HG03135 (cell line): ENCODE measurements around the gene ASIP.
"Not testable (repeated sequence)": the region's sequence is repeated elsewhere in the genome, so short reads cannot be mapped to it uniquely, and the experiment has no call there.

ENCODE experiments used
- ATAC-seq: cut with Tn5 transposase; IDR thresholded peaks from one replicate; pipeline ENCODE4 v1.9.1; 2021; ENCODE audit warnings: mild to moderate bottlenecking, moderate library complexity; ENCODE audit not compliant: unreplicated experiment

ASIP gene

DNA sequence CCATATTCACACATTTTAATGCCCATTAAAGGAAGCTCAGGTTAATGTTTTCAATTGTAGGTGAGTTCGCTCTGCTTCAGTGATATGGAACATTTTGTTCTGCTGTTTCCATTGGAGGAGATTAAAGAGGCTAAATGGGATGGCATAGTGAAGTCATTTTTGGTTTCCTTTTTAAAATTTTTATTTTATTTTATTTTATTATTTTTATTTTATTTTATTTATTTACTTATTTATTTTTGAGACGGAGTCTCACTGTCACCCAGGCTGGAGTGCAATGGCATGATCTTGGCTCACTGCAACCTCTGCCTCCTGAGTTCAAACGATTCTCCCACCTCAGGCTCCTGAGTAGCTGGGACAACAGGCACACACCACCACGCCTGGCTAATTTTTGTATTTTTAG lies 792 bp downstream of the ASIP start:
- not testable (repeated sequence) for ATAC-seq

DNA sequence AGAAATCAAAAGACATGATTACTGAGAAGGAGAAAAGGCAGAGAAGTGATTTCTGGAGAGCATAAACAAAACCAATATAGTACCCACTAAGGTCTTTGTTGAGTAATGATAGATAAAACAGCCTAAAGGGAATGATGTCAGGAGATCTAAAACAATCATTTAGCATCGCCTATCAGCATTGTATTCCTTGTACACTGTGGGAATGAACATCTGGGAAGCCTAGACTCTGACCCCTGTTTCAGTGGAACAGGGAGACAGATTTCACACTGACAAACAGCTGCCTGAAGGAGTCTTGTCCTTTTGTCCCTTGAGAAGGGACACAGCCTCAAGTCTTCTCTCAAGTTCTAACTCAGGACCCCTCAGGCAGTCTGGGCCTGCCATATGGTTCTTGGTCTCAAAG lies 1.7 kb downstream of the ASIP start:
- no peak for ATAC-seq

- no peak for ATAC-seq
Measured at GRCh38 chr20:34243377-34243776, 2.2 kb downstream of the ASIP start.

GRCh38 chr20:34246126-34246626 lies 5.0 kb downstream of the ASIP start:
- no peak for ATAC-seq

DNA sequence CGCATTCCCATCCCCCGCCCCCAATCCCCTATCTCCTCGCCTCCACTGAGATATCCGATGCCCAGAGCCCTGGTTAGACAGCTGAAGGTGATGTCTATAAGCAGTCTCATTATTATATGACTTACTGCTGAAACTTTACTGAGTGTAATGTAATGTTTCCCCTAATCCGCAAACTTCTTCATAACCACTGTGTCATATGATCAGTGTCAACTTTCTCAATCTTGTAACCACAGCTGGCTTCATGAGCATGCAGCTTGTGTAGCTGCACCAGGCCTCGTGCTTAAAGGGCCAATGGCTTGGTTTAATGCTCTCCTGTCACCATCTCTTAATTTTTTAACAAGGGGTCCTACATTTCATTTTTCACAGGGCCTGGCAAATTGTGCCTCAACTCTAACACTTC lies 8.1 kb downstream of the ASIP start:
- ATAC-seq: no peak

DNA sequence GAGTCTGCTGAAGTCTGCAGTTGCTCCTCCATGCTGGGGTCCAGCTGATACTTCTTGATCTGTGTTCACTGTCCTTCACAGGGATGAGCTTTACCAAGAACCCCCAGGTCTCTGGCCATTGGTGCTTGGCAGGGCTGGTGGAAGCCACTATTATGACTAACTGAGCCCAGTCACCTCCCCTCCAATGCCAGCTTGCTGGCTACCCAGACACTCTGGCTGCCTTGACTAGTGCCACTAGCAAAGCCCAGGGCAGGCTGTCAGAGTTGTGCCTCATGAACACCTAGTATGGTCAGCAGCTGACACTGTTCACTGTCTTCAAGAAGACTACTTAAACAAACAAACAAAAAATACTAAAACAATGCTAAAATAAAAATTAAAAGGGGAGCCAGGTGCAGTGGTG lies 8.8 kb downstream of the ASIP start:
- no peak for ATAC-seq

DNA sequence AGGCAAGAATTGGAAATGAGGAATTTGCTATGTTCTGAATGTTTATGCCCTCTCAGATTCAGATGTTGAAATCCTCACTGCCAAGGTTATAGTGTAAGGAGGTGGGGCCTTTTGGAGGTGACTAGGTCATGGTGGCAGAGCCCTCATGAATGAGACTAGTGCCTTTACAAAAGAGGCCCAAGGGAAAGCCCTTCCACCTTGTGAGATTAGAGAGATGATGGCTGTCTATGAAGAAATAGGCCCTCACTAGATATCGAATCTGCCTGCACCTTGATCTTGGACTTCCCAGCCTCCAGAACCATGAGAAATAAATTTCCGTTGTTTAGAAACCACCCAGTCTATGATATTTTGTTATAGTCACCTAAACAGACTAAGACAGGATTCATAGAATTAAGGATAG lies 10.4 kb downstream of the ASIP start:
- ATAC-seq: no peak

- not testable (repeated sequence) for ATAC-seq
Measured at GRCh38 chr20:34252431-34253086, 11.3 kb downstream of the ASIP start.

GRCh38 chr20:34254979-34255378 lies 13.8 kb downstream of the ASIP start:
- ATAC-seq: no peak

- no peak for ATAC-seq
Measured at GRCh38 chr20:34256629-34257124, 15.5 kb downstream of the ASIP start.

DNA sequence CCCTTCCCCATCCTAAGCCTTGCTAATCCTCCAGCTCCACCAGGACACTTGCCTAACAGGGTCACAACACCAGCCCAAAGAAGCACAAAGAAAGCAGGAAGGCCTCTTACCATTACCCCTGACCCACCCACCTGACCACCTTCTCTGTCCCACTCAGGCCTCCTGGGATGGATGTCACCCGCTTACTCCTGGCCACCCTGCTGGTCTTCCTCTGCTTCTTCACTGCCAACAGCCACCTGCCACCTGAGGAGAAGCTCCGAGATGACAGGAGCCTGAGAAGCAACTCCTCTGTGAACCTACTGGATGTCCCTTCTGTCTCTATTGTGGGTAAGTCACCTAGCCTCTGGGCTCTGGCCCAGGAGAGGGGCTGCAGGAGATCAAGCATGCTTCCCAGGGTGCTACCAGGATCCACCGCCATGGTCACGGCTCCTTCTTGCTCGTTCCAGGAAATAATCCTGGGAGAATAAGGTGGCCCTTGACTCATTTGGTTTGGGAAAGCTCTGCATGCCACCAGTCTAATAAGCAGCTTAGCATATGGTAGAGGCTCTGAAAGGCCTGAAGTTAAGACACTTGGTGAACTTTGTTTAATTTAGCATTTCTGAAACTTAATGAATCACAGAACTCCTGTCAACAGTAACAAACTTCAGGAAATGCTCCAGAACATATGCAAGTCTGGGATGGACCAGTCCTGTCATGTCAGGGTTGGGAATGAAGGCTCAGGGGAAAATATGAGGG lies 19.2 kb downstream of the ASIP start:
- ATAC-seq: no peak

- ATAC-seq: no peak
Measured at GRCh38 chr20:34262488-34263288, 21.5 kb downstream of the ASIP start.

DNA sequence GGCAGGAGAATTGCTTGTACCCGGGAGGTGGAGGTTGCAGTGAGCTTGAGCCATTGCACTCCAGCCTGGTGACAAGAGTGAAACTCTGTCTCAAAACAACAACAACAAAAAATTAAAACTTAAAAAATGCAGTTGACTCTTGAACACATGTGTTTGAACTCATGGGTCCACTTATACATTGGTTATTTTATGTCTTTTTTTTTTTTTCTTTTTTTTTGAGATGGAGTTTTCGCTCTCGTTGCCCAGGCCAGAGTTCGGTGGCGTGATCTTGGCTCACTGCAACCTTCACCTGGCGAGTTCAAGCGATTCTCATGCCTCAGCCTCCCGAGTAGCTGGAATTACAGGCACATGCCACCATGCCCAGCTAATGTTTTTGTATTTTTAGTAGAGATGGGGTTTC lies 22.2 kb downstream of the ASIP start:
- not testable (repeated sequence) for ATAC-seq

DNA sequence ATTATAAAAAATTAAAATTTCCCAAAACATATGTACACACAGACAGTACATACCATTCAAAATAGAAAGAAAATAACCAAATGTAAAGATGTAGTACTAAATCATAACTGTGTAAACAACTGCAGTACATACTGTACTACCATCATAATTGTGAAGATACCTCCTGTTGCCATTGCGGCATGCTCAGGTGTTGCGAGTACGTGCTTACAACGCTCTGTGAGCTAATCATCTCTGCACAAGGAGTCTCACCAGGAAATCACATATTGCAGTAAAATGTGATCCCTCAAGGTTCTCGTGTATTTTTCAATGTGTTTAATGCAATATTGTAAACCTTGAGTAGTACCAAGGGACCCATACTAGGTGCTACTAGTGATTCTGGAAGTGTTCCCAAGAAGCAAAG lies 22.9 kb downstream of the ASIP start:
- ATAC-seq: no peak

GRCh38 chr20:34268145-34268544 lies 26.9 kb downstream of the ASIP start:
- no peak for ATAC-seq

DNA sequence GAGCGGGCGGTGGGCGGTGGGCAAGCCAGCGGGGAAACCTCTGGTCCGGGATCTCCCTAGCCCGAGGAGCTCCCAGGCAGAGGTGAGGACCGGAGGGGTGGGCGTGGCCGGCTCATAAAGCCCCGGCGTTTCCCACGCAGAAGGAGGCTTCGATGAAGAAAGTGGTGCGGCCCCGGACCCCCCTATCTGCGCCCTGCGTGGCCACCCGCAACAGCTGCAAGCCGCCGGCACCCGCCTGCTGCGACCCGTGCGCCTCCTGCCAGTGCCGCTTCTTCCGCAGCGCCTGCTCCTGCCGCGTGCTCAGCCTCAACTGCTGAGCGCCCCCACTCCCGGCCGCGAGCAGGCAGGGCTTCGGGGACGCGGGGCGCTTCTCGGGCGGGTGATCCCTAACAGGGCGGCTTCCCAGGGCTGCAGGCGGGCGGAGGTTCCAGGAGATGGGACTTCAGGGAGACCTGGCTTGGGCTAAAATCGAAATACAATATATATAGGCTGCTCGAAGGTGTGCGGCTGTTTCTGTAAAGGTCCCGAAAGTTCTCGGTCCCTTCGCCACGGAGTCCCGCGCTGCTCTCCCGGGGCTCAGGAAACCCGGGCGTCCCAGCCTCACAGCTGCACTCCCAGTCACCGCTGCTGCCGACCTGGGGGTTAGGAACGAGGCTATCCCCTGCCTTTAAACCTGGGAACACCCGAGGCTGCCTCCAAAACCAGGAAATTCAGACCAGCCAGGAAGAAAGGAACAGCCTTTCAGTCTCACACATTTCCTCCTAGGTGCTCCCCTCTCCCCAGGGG lies 27.8 kb downstream of the ASIP start:
- no peak for ATAC-seq

- no peak for ATAC-seq
Measured at GRCh38 chr20:34269996-34270627, 28.9 kb downstream of the ASIP start.

DNA sequence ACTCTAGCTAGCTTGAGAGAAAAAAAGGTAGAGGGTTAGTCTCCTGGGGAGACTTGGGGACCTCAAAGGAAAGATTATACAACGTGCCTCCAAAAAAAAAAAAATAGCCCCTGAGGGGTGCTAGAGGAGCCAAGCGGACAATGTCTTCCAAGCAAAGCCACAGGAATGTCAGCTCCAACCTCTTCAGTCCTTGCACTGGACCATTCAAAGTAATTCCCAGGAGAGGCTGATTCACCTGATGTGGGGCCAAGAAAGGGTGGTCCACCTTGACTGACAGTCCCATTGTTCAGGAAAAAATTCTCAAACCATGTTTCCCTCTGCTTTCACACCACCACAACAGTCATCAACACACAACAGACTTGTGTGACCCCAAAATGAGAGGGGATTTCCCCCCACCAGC lies 30.7 kb downstream of the ASIP start:
- no peak for ATAC-seq

DNA sequence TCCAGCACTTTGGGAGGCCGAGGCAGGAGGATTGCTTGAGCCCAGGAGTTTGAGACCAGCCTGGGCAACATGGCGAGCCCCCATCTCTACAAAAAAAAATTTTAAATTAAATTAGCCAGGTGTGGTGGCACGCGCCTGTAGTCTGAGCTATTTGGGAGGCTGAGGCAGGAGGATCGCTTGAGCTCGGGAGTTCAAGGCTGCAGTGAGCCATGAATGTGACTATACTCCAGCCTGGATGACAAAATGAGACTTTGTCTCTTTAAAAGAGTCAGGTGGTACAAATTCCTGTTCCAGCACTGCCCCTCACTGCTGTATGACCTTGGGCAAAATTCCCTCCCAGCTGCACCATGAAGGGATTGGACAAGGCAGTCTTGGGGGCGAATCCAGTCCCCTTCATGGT lies 33.5 kb downstream of the ASIP start:
- ATAC-seq: no peak

- ATAC-seq: no peak
Measured at GRCh38 chr20:34281177-34281576, 40.0 kb downstream of the ASIP start.
